GM12878 (cell line): Measurements from ENCODE around the gene ASGR1. TPM values are rescaled to one million over a fixed set of nuclear protein-coding genes. Genes with fewer than 3 reads are reported as not detected.

ENCODE experiments used
- ATAC-seq: fragments of 200-7000 bp; cut with Tn5 transposase; 3 replicates; pipeline ENCODE4 v1.9.1; 2020; ENCODE audit warnings: mild to moderate bottlenecking, moderate library complexity
- BruUV-seq: library from RNA; stranded (reverse); fragments of 400-500 nt; replicated peaks from 2 replicates; lab custom pipeline; 2021; lab: Mats Ljungman, UMichigan
- CTCF ChIA-PET: fragments of 300-600 bp; sonication (Branson Sonifier 250); formaldehyde crosslinking; extraction: SDS; loops from one replicate; lab custom pipeline; 2021; ENCODE audit warnings: inconsistent platforms; lab: Yijun Ruan, JAX
- POLR2A ChIA-PET: fragments of 350-600 bp; formaldehyde crosslinking; extraction: SDS; loops from one replicate; lab custom pipeline; 2021; ENCODE audit warnings: inconsistent platforms; lab: Charles Lee
- RAD21 ChIA-PET: fragments of 300-600 bp; sonication (Branson Sonifier 250); formaldehyde crosslinking; loops from one replicate; lab custom pipeline; 2023; ENCODE audit warnings: antibody characterized with exemption; ENCODE audit not compliant: unreplicated experiment; lab: Charles Lee
- SMC1A ChIA-PET: fragments of 300-600 bp; sonication (Branson Sonifier 250); formaldehyde crosslinking; loops from one replicate; lab custom pipeline; 2023; ENCODE audit not compliant: unreplicated experiment, uncharacterized antibody; lab: Charles Lee
- DNase-seq: peaks from one replicate; pipeline ENCODE4 v3.0.0-alpha.2; 2011; ENCODE audit warnings: low read depth, low spot score
- FAIRE-seq: peaks from 3 replicates; lab custom pipeline; 2011; peaks lifted over from hg19 to GRCh38; lab: Jason Lieb, UNC
- H2AFZ ChIP-seq: 2 replicates; pipeline ENCODE4 v1.6.0; 2011; ENCODE audit warnings: low read depth, low read length, control low read depth; ENCODE audit not compliant: control insufficient read depth
- H3K27ac ChIP-seq: 2 replicates; pipeline ENCODE4 v1.5.1; 2011; ENCODE audit warnings: control low read depth; ENCODE audit not compliant: control insufficient read depth, insufficient read depth
- H3K27me3 ChIP-seq, 2 experiments: replicated peaks in 1 of 2; 2 replicates each; pipeline versions ENCODE4 v1.6.0 to v1.6.1; 2011; ENCODE audit warnings: low read length in 1 of 2; ENCODE audit not compliant: control insufficient read depth in 2 of 2, insufficient read depth in 2 of 2
- H3K36me3 ChIP-seq, 2 experiments: 2 replicates each; pipeline ENCODE4 v1.5.1; 2011; ENCODE audit warnings: low read length in 1 of 2; ENCODE audit not compliant: control insufficient read depth in 2 of 2, insufficient read depth in 2 of 2
- H3K4me1 ChIP-seq: 2 replicates; pipeline ENCODE4 v1.6.1; 2011; ENCODE audit warnings: mild to moderate bottlenecking, low read length, moderate library complexity, mixed read lengths; ENCODE audit not compliant: control insufficient read depth, insufficient read depth
- H3K4me2 ChIP-seq: 2 replicates; pipeline ENCODE4 v1.6.0; 2011; ENCODE audit warnings: control low read depth; ENCODE audit not compliant: control insufficient read depth, insufficient read depth
- H3K4me3 ChIP-seq: fragments of 200-600 bp; sonication (generic); 2 replicates; pipeline ENCODE4 v1.5.1; 2016
- H3K79me2 ChIP-seq: 2 replicates; pipeline ENCODE4 v1.6.0; 2011; ENCODE audit warnings: low read length; ENCODE audit not compliant: control insufficient read depth, insufficient read depth
- H3K9ac ChIP-seq: 2 replicates; pipeline ENCODE4 v1.8.0; 2011; ENCODE audit warnings: low read length, control low read depth, mixed read lengths; ENCODE audit not compliant: control insufficient read depth, insufficient read depth
- H3K9me3 ChIP-seq: replicated peaks from 3 replicates; pipeline ENCODE4 v1.5.1; 2011; ENCODE audit warnings: mild to moderate bottlenecking, low read length; ENCODE audit not compliant: control insufficient read depth, insufficient read depth
- H4K20me1 ChIP-seq: 2 replicates; pipeline ENCODE4 v1.6.0; 2011; ENCODE audit not compliant: control insufficient read depth, insufficient read depth
- BMI1 ChIP-seq: fragments of 450-650 bp; IDR thresholded peaks from 2 replicates; pipeline ENCODE4 v1.6.1; 2016; ENCODE audit warnings: mild to moderate bottlenecking, moderate library complexity, borderline replicate concordance
- CEBPB ChIP-seq, 2 experiments: fragments of 150-350 bp in 1 of 2; IDR thresholded peaks; 2 replicates each; pipeline ENCODE4 v1.6.1; 2012 to 2014; ENCODE audit warnings: low read depth in 2 of 2, low read length in 2 of 2, borderline replicate concordance in 1 of 2, inconsistent platforms in 1 of 2
- CHD2 ChIP-seq: IDR thresholded peaks from 2 replicates; pipeline ENCODE4 v1.6.1; 2011; ENCODE audit warnings: low read depth, low read length, improper control_type of control experiment, borderline replicate concordance
- CREM ChIP-seq: IDR thresholded peaks from 2 replicates; pipeline ENCODE4 v1.6.1; 2014; ENCODE audit warnings: antibody characterized with exemption, low read depth
- DPF2 ChIP-seq: fragments of 450-650 bp; IDR thresholded peaks from 2 replicates; pipeline ENCODE4 v1.6.1; 2017; ENCODE audit warnings: mild to moderate bottlenecking
- EED ChIP-seq: sonication (generic); IDR thresholded peaks from 2 replicates; pipeline ENCODE4 v1.6.1; 2016; ENCODE audit warnings: antibody characterized with exemption, low read depth
- FOXM1 ChIP-seq: IDR thresholded peaks from 2 replicates; pipeline ENCODE4 v1.6.1; 2012; ENCODE audit warnings: low read depth, mild to moderate bottlenecking, inconsistent platforms, low read length, moderate library complexity
- HCFC1 ChIP-seq: fragments of 150-350 bp; IDR thresholded peaks from 2 replicates; pipeline ENCODE4 v1.6.1; 2014; ENCODE audit warnings: low read length
- HDGF ChIP-seq: fragments of 450-650 bp; IDR thresholded peaks from 2 replicates; pipeline ENCODE4 v1.6.1; 2016; ENCODE audit warnings: antibody characterized with exemption
- KLF5 ChIP-seq: fragments of 450-650 bp; IDR thresholded peaks from 2 replicates; pipeline ENCODE4 v1.6.1; 2014; ENCODE audit warnings: mild to moderate bottlenecking; ENCODE audit not compliant: partially characterized antibody
- MEF2A ChIP-seq: IDR thresholded peaks from 2 replicates; pipeline ENCODE4 v1.6.1; 2011; ENCODE audit warnings: low read depth, mild to moderate bottlenecking, low read length, moderate library complexity; ENCODE audit not compliant: insufficient read depth
- PAX8 ChIP-seq: fragments of 450-650 bp; IDR thresholded peaks from 2 replicates; pipeline ENCODE4 v1.6.1; 2017; ENCODE audit warnings: mild to moderate bottlenecking, moderate library complexity
- RELA ChIP-seq: fragments of 450-650 bp; IDR thresholded peaks from 2 replicates; pipeline ENCODE4 v1.8.0; 2014; ENCODE audit warnings: borderline replicate concordance; ENCODE audit not compliant: partially characterized antibody
- RFX5 ChIP-seq: IDR thresholded peaks from 2 replicates; pipeline ENCODE4 v1.6.1; 2011; ENCODE audit warnings: low read depth, low read length, improper control_type of control experiment
- TCF12 ChIP-seq: IDR thresholded peaks from 2 replicates; pipeline ENCODE4 v1.6.1; 2011; ENCODE audit warnings: low read depth, mild to moderate bottlenecking, low read length
- TCF3 ChIP-seq: IDR thresholded peaks from 2 replicates; pipeline ENCODE4 v1.6.1; 2012; ENCODE audit warnings: low read depth, mild to moderate bottlenecking, low read length, borderline replicate concordance; ENCODE audit not compliant: insufficient read depth
- ZNF24 ChIP-seq: fragments of 450-650 bp; IDR thresholded peaks from 2 replicates; pipeline ENCODE4 v1.6.1; 2017; ENCODE audit warnings: antibody characterized with exemption, mild to moderate bottlenecking
- ZNF384 ChIP-seq: IDR thresholded peaks from 2 replicates; pipeline ENCODE4 v1.6.1; 2012; ENCODE audit warnings: low read depth, mild to moderate bottlenecking, low read length, improper control_type of control experiment, borderline replicate concordance
- WGBS: methylation state at CpG from one replicate; pipeline ENCODE4 v1.1.6; 2016; ENCODE audit warnings: low lambda C conversion rate; ENCODE audit not compliant: insufficient replicate concordance, insufficient coverage; ENCODE audit errors: missing lambda C conversion rate; 5-methylcytosine and 5-hydroxymethylcytosine counted together
- in situ Hi-C: fragments of 300-500 bp; cut with MboI; formaldehyde crosslinking; loops from 9 replicates; pipeline ENCODE4 v1.14.3; 2018; ENCODE audit warnings: mixed read lengths
- intact Hi-C: fragments of 100-400 bp; cut with micrococcal nuclease; formaldehyde crosslinking; loops from one replicate; pipeline ENCODE4 v1.14.2; 2022; ENCODE audit not compliant: unreplicated experiment
- polyA plus RNA-seq, 11 experiments: library from polyadenylated mRNA; depleted of rRNA in 4 of 11; unstranded in 6 of 11; stranded (reverse) in 5 of 11; fragments of >200 nt; fragmentation: Nextera tagmentation in 4 of 11; fragmentation: Illumina TruSeq in 1 of 11; extraction: Ambion mirVana in 4 of 11; extraction: Trizol in 1 of 11; gene quantifications; 1 replicate in 1 of 11; 2 replicates in 10 of 11; pipeline versions ENCODE4 v1.2.1 to v1.2.3, GENCODE V29; 2011 to 2016; ENCODE audit warnings: inconsistent platforms in 2 of 11, missing spikeins in 2 of 11, low read depth in 1 of 11
- total RNA-seq, 4 experiments: library from RNA; depleted of rRNA in 3 of 4; stranded (reverse); fragments of >200 nt in 3 of 4; fragmentation: Illumina TruSeq in 1 of 4; extraction: Trizol in 1 of 4; gene quantifications; 2 replicates each; pipeline versions ENCODE4 v1.2.1 to v1.2.3, GENCODE V29; 2013 to 2021
- TF ChIP-seq, protein P1 (sequence below): fragments of 450-650 bp; IDR thresholded peaks from 2 replicates; pipeline ENCODE4 v1.6.1; 2018; ENCODE audit warnings: mild to moderate bottlenecking, low read depth, moderate library complexity; ENCODE audit not compliant: partially characterized antibody

Gene ASGR1
- total and polyA plus RNA-seq, 10 of the 15 experiments (the other 5 are each of a cell fraction or from before 2014, with no cell fraction given) = 0.06 to 0.34 (median 0.14) TPM; not detected in 6

GRCh38 chr17:7144213-7144612, 35.0 kb downstream of the ASGR1 start:
- intact Hi-C loops = no loop called here
- Histone ChIP-seq H3K27me3 (peaks cover 0 to 3% of the 10 kb centered on the region in 2 experiments; a peak in 2 of 4 replicates), H2AFZ (no peak overlapping the region), H3K79me2 (no peaks in the 10 kb centered on the region)
- ATAC-seq (no peak), FAIRE-seq (no peak)
- ChIA-PET POLR2A (interaction anchor here (0.6 kb wide), 1 partner anchor 105 kb away, joined by 3 read pairs; no protein-coding TSS in a partner anchor), SMC1A (no interaction called here)
- no peak for TF ChIP-seq RFX5
- TF ChIP-seq RELA = no peak
- no peak for TF ChIP-seq CHD2
- no peak for TF ChIP-seq TCF12
- TF ChIP-seq PAX8 = no peak
- TF ChIP-seq EED = no peak
- no peak for TF ChIP-seq KLF5
- TF ChIP-seq CREM = no peak
- TF ChIP-seq ZNF24 = no peak
- TF ChIP-seq HDGF = no peak
- TF ChIP-seq DPF2 = no peak
- no peak for TF ChIP-seq MEF2A
- TF ChIP-seq, protein P1, sequence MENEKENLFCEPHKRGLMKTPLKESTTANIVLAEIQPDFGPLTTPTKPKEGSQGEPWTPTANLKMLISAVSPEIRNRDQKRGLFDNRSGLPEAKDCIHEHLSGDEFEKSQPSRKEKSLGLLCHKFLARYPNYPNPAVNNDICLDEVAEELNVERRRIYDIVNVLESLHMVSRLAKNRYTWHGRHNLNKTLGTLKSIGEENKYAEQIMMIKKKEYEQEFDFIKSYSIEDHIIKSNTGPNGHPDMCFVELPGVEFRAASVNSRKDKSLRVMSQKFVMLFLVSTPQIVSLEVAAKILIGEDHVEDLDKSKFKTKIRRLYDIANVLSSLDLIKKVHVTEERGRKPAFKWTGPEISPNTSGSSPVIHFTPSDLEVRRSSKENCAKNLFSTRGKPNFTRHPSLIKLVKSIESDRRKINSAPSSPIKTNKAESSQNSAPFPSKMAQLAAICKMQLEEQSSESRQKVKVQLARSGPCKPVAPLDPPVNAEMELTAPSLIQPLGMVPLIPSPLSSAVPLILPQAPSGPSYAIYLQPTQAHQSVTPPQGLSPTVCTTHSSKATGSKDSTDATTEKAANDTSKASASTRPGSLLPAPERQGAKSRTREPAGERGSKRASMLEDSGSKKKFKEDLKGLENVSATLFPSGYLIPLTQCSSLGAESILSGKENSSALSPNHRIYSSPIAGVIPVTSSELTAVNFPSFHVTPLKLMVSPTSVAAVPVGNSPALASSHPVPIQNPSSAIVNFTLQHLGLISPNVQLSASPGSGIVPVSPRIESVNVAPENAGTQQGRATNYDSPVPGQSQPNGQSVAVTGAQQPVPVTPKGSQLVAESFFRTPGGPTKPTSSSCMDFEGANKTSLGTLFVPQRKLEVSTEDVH = no peak
- no peak for TF ChIP-seq HCFC1
- TF ChIP-seq CEBPB (IDR thresholded peaks at IDR 0.05; ENCODE audit: borderline replicate concordance in 1 of 2, low read depth in 2 of 2, low read length in 2 of 2) = no peak
- no peak for TF ChIP-seq TCF3
- no peak for TF ChIP-seq BMI1
- TF ChIP-seq FOXM1 = no peak
- no peak for TF ChIP-seq ZNF384
- TF ChIP-seq, all 136 proteins: peak for 0
- in situ Hi-C loops = no loop called here
- no peaks in the 10 kb centered on the region for H4K20me1 ChIP-seq
- H3K4me2 ChIP-seq = no peak overlapping the region
- RAD21 ChIA-PET = no interaction called here
- no peak overlapping the region for H3K4me3 ChIP-seq
- no TSS peak for BruUV-seq
- H3K9ac ChIP-seq = no peak overlapping the region
- H3K9me3 ChIP-seq = no peaks in the 10 kb centered on the region
- H3K27ac ChIP-seq = no peak overlapping the region
- WGBS = 49% methylated on average over 11 of the region's 11 CpGs
- DNase-seq = no peak
- no peaks in the 10 kb centered on the region for H3K36me3 ChIP-seq
- CTCF ChIA-PET = interaction anchor here (0.9 to 1.6 kb wide), 3 partner anchors 8 to 92 kb away, joined by 3 to 5 read pairs (median 3); no protein-coding TSS in a partner anchor
- no peaks in the 10 kb centered on the region for H3K4me1 ChIP-seq
